Naive thymus-derived CD4-positive, alpha-beta T cell (primary cell): ENCODE measurements around the gene SLC31A2. TPM values are rescaled to one million over a fixed set of nuclear protein-coding genes. Genes with fewer than 3 reads are reported as not detected.

Source experiments
- ATAC-seq: fragments of 150-1000 bp; cut with Tn5 transposase; 2 replicates; pipeline ENCODE4 v1.10.0; 2021; ENCODE audit warnings: mild to moderate bottlenecking, moderate library complexity
- CTCF ChIA-PET: fragments of 350-600 bp; sonication (Branson Sonifier 250); formaldehyde crosslinking; loops from one replicate; lab custom pipeline; 2021; ENCODE audit warnings: antibody characterized with exemption; lab: Charles Lee
- POLR2A ChIA-PET: fragments of 350-600 bp; sonication (Branson Sonifier 250); formaldehyde crosslinking; loops from one replicate; lab custom pipeline; 2021; ENCODE audit warnings: antibody characterized with exemption, inconsistent platforms; lab: Charles Lee
- DNase-seq, 9 donors: peaks; one replicate each; pipeline versions ENCODE4 v3.0.0 to v3.0.0-alpha.2; 2020 to 2022; ENCODE audit warnings: mixed read lengths in 1 of 9
- H3K27ac ChIP-seq: one replicate; pipeline ENCODE4 v1.7.0; 2013; ENCODE audit warnings: mild to moderate bottlenecking, low read depth, low read length, moderate library complexity
- H3K27me3 ChIP-seq, 2 donors: one replicate each; pipeline ENCODE4 v1.7.0; 2013; ENCODE audit warnings: low read length in 2 of 2, mild to moderate bottlenecking in 2 of 2, moderate library complexity in 2 of 2; ENCODE audit not compliant: control insufficient read depth in 2 of 2, insufficient read depth in 2 of 2
- H3K36me3 ChIP-seq, 3 experiments: 1 replicate in 2 of 3; 2 replicates in 1 of 3; pipeline ENCODE4 v1.7.0; 2013; ENCODE audit warnings: low read length in 3 of 3, mild to moderate bottlenecking in 3 of 3, moderate library complexity in 1 of 3; ENCODE audit not compliant: insufficient read depth in 3 of 3, control insufficient read depth in 2 of 3
- H3K4me1 ChIP-seq, 2 donors: one replicate each; pipeline ENCODE4 v1.7.0; 2013; ENCODE audit warnings: low read length in 2 of 2, mild to moderate bottlenecking in 2 of 2, moderate library complexity in 1 of 2; ENCODE audit not compliant: control insufficient read depth in 2 of 2, insufficient read depth in 2 of 2
- H3K4me3 ChIP-seq: 2 replicates; pipeline ENCODE4 v1.7.0; 2013; ENCODE audit warnings: mild to moderate bottlenecking, low read length
- H3K9me3 ChIP-seq, 3 experiments: 1 replicate in 2 of 3; 2 replicates in 1 of 3; pipeline ENCODE4 v1.7.0; 2013; ENCODE audit warnings: low read length in 3 of 3; ENCODE audit not compliant: control insufficient read depth in 2 of 3
- H3K27ac Mint-ChIP-seq, 9 donors: one replicate each; pipeline ENCODE4 v1.8.0; 2020 to 2022; ENCODE audit warnings: mixed read lengths in 9 of 9, mild to moderate bottlenecking in 8 of 9, moderate library complexity in 5 of 9, inconsistent platforms in 2 of 9
- H3K27me3 Mint-ChIP-seq, 5 donors: one replicate each; pipeline ENCODE4 v1.8.0; 2021 to 2022; ENCODE audit warnings: mixed read lengths in 5 of 5, mild to moderate bottlenecking in 1 of 5
- H3K36me3 Mint-ChIP-seq, 5 donors: one replicate each; pipeline ENCODE4 v1.8.0; 2020 to 2022; ENCODE audit warnings: mixed read lengths in 5 of 5, mild to moderate bottlenecking in 3 of 5, inconsistent platforms in 1 of 5
- H3K4me1 Mint-ChIP-seq, 7 donors: one replicate each; pipeline ENCODE4 v1.8.0; 2020 to 2022; ENCODE audit warnings: mixed read lengths in 7 of 7, mild to moderate bottlenecking in 3 of 7, inconsistent platforms in 1 of 7
- H3K4me3 Mint-ChIP-seq, 10 donors: one replicate each; pipeline ENCODE4 v1.8.0; 2020 to 2022; ENCODE audit warnings: mild to moderate bottlenecking in 10 of 10, mixed read lengths in 10 of 10, moderate library complexity in 6 of 10, inconsistent platforms in 2 of 10
- H3K9me3 Mint-ChIP-seq, 11 donors: one replicate each; pipeline ENCODE4 v1.8.0; 2020 to 2022; ENCODE audit warnings: mixed read lengths in 11 of 11, mild to moderate bottlenecking in 4 of 11, inconsistent platforms in 1 of 11, moderate library complexity in 1 of 11
- intact Hi-C, 2 donors: fragments of 100-400 bp; cut with micrococcal nuclease; formaldehyde crosslinking; loops; one replicate each; pipeline ENCODE4 v1.15.1; 2023
- polyA plus RNA-seq, 2 donors: library from polyadenylated mRNA; unstranded; fragments of 300-500 nt; fragmentation: Illumina TruSeq; gene quantifications; one replicate each; pipeline ENCODE4 v1.2.3, GENCODE V29; 2021
- total RNA-seq, 6 experiments: library from RNA in 5 of 6; stranded (reverse) in 5 of 6; gene quantifications; 1 replicate in 5 of 6; 2 replicates in 1 of 6; pipeline ENCODE4 v1.2.3 and lab custom pipeline; 2021 to 2026

SLC31A2 gene
- total and polyA plus RNA-seq, 7 experiments from 2014 or later = 2.7 to 39.2 (median 5.3) TPM

DNA sequence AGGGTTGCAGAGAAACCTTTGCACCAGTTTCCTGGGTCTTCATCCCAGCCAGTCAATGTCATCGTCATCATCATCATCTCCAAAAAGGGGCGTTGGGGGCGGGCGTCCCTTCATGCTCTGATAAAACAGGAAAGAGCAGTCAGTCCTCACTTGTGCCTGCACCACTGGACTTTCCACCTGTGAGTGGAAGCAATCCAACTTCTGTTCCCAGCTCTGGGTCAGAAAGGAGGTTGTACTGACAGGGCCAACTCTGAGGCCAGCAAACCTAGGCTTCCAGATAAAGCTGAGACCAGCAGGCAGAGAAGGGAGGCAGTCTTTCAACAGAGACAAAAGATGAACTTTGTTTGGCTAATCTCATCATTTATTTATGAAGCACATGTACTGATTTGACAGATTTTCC, 15.2 kb downstream of the SLC31A2 start:
- Histone ChIP-seq H3K36me3 (peaks cover 12 to 90% (median 25%) of the 10 kb centered on the region in 3 experiments), H3K4me3 (no peak overlapping the region), H3K27me3 (no peaks in the 10 kb centered on the region), H3K9me3 (no peaks in the 10 kb centered on the region), H3K4me1 (no peaks in the 10 kb centered on the region), H3K27ac (no peak overlapping the region)
- no peak for ATAC-seq
- peak overlapping the region in 3 of 9 donors; percentile 21 to 49 (median 25) for H3K27ac Mint-ChIP-seq
- H3K36me3 Mint-ChIP-seq = peaks cover 23 to 57% (median 24%) of the 10 kb centered on the region in 5 donors
- no peaks in the 10 kb centered on the region for H3K27me3 Mint-ChIP-seq
- no peaks in the 10 kb centered on the region for H3K4me1 Mint-ChIP-seq
- intact Hi-C loops = no loop called here
- no peak overlapping the region for H3K4me3 Mint-ChIP-seq
- no peak for DNase-seq
- ChIA-PET CTCF (interaction anchor here (0.6 kb wide), 1 partner anchor 13 kb away, joined by 3 read pairs; no protein-coding TSS in a partner anchor), POLR2A (no interaction called here)
- no peaks in the 10 kb centered on the region for H3K9me3 Mint-ChIP-seq

DNA sequence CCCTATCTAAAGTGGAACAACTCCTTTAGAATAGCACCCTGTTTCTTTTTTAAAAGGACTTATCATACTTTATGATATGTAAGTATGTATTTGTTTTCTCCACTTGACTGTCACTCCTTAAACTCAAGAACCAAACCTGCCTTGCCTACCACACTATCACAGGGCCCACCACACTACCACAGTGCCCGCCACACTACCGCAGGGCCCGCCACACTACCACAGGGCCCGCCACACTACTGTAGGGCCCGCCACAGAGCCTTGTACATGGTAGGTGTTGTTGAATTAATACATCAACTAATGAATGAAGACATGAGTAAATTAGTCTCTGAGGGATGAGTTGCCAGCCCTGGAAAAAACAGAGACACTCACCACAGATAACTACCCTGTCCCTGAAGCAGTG, 18.0 kb downstream of the SLC31A2 start:
- Histone ChIP-seq H3K27ac (no peak overlapping the region), H3K4me1 (no peaks in the 10 kb centered on the region), H3K36me3 (peaks cover 18 to 91% (median 27%) of the 10 kb centered on the region in 3 experiments), H3K4me3 (no peak overlapping the region), H3K27me3 (no peaks in the 10 kb centered on the region), H3K9me3 (no peaks in the 10 kb centered on the region)
- H3K27me3 Mint-ChIP-seq = no peaks in the 10 kb centered on the region
- H3K9me3 Mint-ChIP-seq = peaks cover 0 to 9% (median 2%) of the 10 kb centered on the region in 11 donors
- ChIA-PET POLR2A (no interaction called here), CTCF (no interaction called here)
- H3K4me1 Mint-ChIP-seq = no peaks in the 10 kb centered on the region
- DNase-seq = no peak
- no peak overlapping the region for H3K4me3 Mint-ChIP-seq
- peaks cover 31 to 65% (median 44%) of the 10 kb centered on the region in 5 donors for H3K36me3 Mint-ChIP-seq
- no peak for ATAC-seq
- intact Hi-C loops = no loop called here
- peak overlapping the region in 4 of 9 donors; percentile 3 to 57 (median 14) for H3K27ac Mint-ChIP-seq

DNA sequence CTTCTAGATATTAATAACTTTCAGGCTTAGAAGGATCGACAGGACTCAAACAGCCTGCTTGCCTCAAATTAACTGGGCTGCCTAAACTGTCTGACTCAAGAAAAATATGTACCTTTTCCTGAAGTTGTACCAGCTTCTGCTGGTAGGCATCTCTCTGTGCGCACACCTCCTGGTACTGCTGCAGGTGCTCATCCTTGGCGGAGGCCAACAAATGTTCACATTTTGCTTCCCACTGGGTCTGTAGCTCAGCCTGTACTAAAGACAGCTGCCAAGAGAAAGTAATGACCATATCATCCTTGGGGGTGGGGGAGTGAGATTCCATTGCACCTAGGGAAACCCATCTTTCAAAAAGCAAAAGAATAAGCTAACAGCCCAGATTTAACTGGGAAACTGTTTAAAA, 22.5 kb downstream of the SLC31A2 start:
- H3K27me3 Mint-ChIP-seq = no peaks in the 10 kb centered on the region
- no peaks in the 10 kb centered on the region for H3K27me3 ChIP-seq
- no peaks in the 10 kb centered on the region for H3K4me1 Mint-ChIP-seq
- no peaks in the 10 kb centered on the region for H3K9me3 ChIP-seq
- ChIA-PET CTCF (interaction anchor here (0.7 kb wide), 1 partner anchor 50 kb away, joined by 3 read pairs; no protein-coding TSS in a partner anchor), POLR2A (no interaction called here)
- no peaks in the 10 kb centered on the region for H3K4me1 ChIP-seq
- no peak overlapping the region for H3K4me3 ChIP-seq
- no peak overlapping the region for H3K27ac Mint-ChIP-seq
- ATAC-seq = no peak
- DNase-seq = no peak
- intact Hi-C loops = no loop called here
- peaks cover 19 to 88% (median 22%) of the 10 kb centered on the region in 3 experiments for H3K36me3 ChIP-seq
- H3K27ac ChIP-seq = no peak overlapping the region
- peaks cover 40 to 78% (median 63%) of the 10 kb centered on the region in 5 donors for H3K36me3 Mint-ChIP-seq
- H3K9me3 Mint-ChIP-seq = peaks cover 0 to 9% (median 2%) of the 10 kb centered on the region in 11 donors
- H3K4me3 Mint-ChIP-seq = no peak overlapping the region

DNA sequence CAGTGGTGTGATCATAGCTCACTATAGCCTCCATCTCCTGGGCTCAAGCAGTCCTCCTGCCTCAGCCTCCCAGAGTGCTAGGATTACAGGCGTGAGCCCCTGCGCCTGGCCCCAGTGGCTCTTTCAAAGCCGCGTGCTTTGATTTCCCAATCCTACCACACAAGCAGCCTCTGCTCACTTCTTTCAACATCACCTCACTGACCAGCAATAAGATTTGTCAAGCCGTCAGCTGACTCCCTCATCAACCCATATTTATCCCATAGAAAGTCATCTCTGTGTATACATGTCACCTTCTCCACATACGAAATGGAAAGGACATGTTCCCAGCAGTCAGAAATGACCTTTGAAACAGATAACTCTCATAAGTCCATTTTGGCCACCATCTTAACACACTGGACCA, 26.0 kb downstream of the SLC31A2 start:
- Mint-ChIP-seq H3K4me1 (no peaks in the 10 kb centered on the region), H3K9me3 (peaks cover 0 to 9% (median 2%) of the 10 kb centered on the region in 11 donors), H3K36me3 (peaks cover 39 to 72% (median 53%) of the 10 kb centered on the region in 5 donors), H3K4me3 (no peak overlapping the region), H3K27me3 (no peaks in the 10 kb centered on the region), H3K27ac (no peak overlapping the region)
- CTCF ChIA-PET = no interaction called here
- ATAC-seq (peak; percentile 32), DNase-seq (no peak)
- POLR2A ChIA-PET = no interaction called here
- intact Hi-C loops = no loop called here
- H3K4me3 ChIP-seq = no peak overlapping the region
- H3K36me3 ChIP-seq = peaks cover 12 to 83% (median 19%) of the 10 kb centered on the region in 3 experiments
- H3K9me3 ChIP-seq = no peaks in the 10 kb centered on the region
- no peak overlapping the region for H3K27ac ChIP-seq
- no peaks in the 10 kb centered on the region for H3K27me3 ChIP-seq
- no peaks in the 10 kb centered on the region for H3K4me1 ChIP-seq

DNA sequence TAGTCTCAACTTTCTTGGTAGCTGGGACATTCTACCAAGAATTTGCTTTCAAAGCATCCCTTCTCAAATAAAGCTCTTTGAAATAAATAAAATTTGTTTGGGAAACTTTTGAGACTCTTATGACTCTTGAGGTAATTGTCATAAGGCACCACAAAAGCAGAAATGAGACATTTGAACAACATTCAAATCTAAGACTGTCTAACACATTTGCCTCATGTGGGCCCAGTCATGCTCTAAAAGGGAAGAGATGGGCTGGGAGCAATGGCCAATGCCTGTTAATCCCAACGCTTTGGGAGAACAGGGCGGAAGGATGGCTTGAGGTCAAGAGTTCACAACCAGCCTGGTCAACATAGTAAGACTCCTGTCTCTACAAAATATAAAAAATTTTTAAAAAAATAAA, 26.4 kb downstream of the SLC31A2 start:
- H3K27me3 Mint-ChIP-seq = no peaks in the 10 kb centered on the region
- no peak for DNase-seq

DNA sequence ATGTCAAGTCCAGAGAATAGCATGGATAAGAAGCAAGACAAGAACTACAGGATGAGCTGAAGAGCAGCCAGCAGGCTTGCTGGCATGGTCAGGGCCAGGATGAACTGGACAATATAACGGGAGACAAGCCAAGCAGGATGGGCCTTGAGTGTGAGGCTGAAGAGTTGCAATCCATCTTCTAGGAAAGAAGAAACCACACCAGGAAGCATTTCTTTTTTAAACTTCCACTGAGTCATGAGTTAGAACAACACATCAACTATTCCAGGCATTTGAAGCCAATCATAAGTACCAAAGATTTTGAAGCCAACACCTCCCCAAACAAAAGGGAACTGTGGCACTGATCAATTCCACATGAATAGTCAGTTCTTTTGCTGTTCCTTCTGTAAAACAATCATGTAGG, 27.3 kb downstream of the SLC31A2 start:
- Histone ChIP-seq H3K36me3 (peaks cover 10 to 87% (median 17%) of the 10 kb centered on the region in 3 experiments), H3K27me3 (no peaks in the 10 kb centered on the region), H3K4me1 (no peaks in the 10 kb centered on the region), H3K4me3 (no peak overlapping the region), H3K9me3 (no peaks in the 10 kb centered on the region), H3K27ac (no peak overlapping the region)
- peaks cover 35 to 71% (median 50%) of the 10 kb centered on the region in 5 donors for H3K36me3 Mint-ChIP-seq
- ATAC-seq = no peak
- ChIA-PET CTCF (interaction anchor here (0.7 kb wide), 1 partner anchor 12 kb away, joined by 3 read pairs; no protein-coding TSS in a partner anchor), POLR2A (no interaction called here)
- H3K4me3 Mint-ChIP-seq = no peak overlapping the region
- intact Hi-C loops = no loop called here
- no peaks in the 10 kb centered on the region for H3K27me3 Mint-ChIP-seq
- H3K4me1 Mint-ChIP-seq = no peaks in the 10 kb centered on the region
- H3K27ac Mint-ChIP-seq = no peak overlapping the region
- DNase-seq = no peak
- peaks cover 0 to under 1% (median 0%) of the 10 kb centered on the region in 11 donors for H3K9me3 Mint-ChIP-seq

More for the DNA sequence above, 26.4 kb downstream of the SLC31A2 start:
- Mint-ChIP-seq H3K36me3 (peaks cover 39 to 72% (median 54%) of the 10 kb centered on the region in 5 donors), H3K4me3 (no peak overlapping the region), H3K4me1 (no peaks in the 10 kb centered on the region), H3K9me3 (peaks cover 0 to 9% (median 2%) of the 10 kb centered on the region in 11 donors), H3K27ac (no peak overlapping the region)
- no peak overlapping the region for H3K27ac ChIP-seq
- intact Hi-C loops = no loop called here
- POLR2A ChIA-PET = no interaction called here
- ATAC-seq = peak; percentile 49
- CTCF ChIA-PET = no interaction called here
- no peaks in the 10 kb centered on the region for H3K9me3 ChIP-seq
- H3K36me3 ChIP-seq = peaks cover 12 to 87% (median 19%) of the 10 kb centered on the region in 3 experiments
- H3K4me1 ChIP-seq = no peaks in the 10 kb centered on the region
- H3K4me3 ChIP-seq = no peak overlapping the region
- no peaks in the 10 kb centered on the region for H3K27me3 ChIP-seq

DNA sequence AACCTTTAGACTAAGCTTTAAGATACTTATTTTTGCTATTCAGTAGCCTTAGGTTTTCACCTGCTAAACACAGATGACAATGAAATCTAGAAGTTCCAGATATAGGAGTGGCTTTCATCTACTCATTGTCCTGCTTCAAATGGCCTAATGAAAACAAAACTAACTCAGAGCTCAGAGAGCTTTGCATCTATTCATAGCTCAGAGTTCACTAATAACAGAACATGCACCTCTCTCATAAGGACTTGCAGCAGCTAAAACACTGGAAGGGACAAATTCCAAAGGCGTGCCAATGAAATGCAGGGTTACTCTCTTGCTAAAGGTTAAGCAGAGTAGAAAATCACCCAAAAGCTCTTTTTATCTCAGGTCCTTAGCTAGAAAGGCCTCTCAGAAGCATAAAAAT, 29.0 kb downstream of the SLC31A2 start:
- ATAC-seq = no peak
- Histone ChIP-seq H3K4me3 (no peak overlapping the region), H3K4me1 (no peaks in the 10 kb centered on the region), H3K9me3 (no peaks in the 10 kb centered on the region), H3K27me3 (no peaks in the 10 kb centered on the region), H3K36me3 (peaks cover 20 to 89% (median 21%) of the 10 kb centered on the region in 3 experiments), H3K27ac (no peak overlapping the region)
- ChIA-PET POLR2A (no interaction called here), CTCF (no interaction called here)
- H3K27me3 Mint-ChIP-seq = no peaks in the 10 kb centered on the region
- intact Hi-C loops = loop anchor here in 1 of 2 donors (1.0 kb wide), 1 partner anchor 19 kb away; no protein-coding TSS in a partner anchor
- H3K36me3 Mint-ChIP-seq = peaks cover 27 to 75% (median 45%) of the 10 kb centered on the region in 5 donors
- H3K9me3 Mint-ChIP-seq = no peaks in the 10 kb centered on the region
- DNase-seq = no peak
- H3K27ac Mint-ChIP-seq = no peak overlapping the region
- H3K4me1 Mint-ChIP-seq = no peaks in the 10 kb centered on the region
- H3K4me3 Mint-ChIP-seq = no peak overlapping the region
